Hepatocyte (in vitro differentiated cells): ENCODE results near the gene CCDC12.

ENCODE experiments used
- CTCF ChIP-seq: fragments of 200-600 bp; sonication (generic); IDR thresholded peaks from 2 replicates; pipeline ENCODE4 v1.5.1; 2016; ENCODE audit warnings: antibody characterized with exemption, mild to moderate bottlenecking; ENCODE audit not compliant: poor library complexity
- EZH2 ChIP-seq: fragments of 200-600 bp; sonication (generic); IDR thresholded peaks from 2 replicates; pipeline ENCODE4 v1.6.1; 2016; ENCODE audit warnings: antibody characterized with exemption, mild to moderate bottlenecking, borderline replicate concordance
- EZH2phosphoT487 ChIP-seq: fragments of 200-600 bp; sonication (generic); IDR thresholded peaks from one replicate; pipeline ENCODE4 v1.6.1; 2018; ENCODE audit warnings: antibody characterized with exemption, mild to moderate bottlenecking, low read depth, moderate library complexity; ENCODE audit not compliant: unreplicated experiment, severe bottlenecking

- TF ChIP-seq CTCF: no peak
- TF ChIP-seq EZH2: no peak
- no peak for TF ChIP-seq EZH2phosphoT487
Measured at GRCh38 chr3:46962427-46962826, 14.1 kb downstream of the CCDC12 start.
